ENCODE data around the gene VPS72.

VPS72 gene

GRCh38 chr1:151158326-151158725, 31.7 kb downstream of the VPS72 start (continued):
- no peak for TF ChIP-seq POU6F1 (CRISPR knock-in tag; IDR thresholded peaks at IDR 0.05; ENCODE audit: borderline replicate concordance, low read depth)
- no peak for TF ChIP-seq ESRRG (CRISPR knock-in tag; IDR thresholded peaks at IDR 0.05)

GRCh38 chr1:151157067-151157531, 32.9 kb downstream of the VPS72 start:
- TF ChIP-seq ZNF565 (CRISPR knock-in tag; conservative IDR thresholded peaks at IDR 0.05; ENCODE audit: low read depth) = no peak
- TF ChIP-seq ZNF8 (CRISPR knock-in tag; IDR thresholded peaks at IDR 0.05) = no peak
- no peak for TF ChIP-seq POU6F1 (CRISPR knock-in tag; IDR thresholded peaks at IDR 0.05; ENCODE audit: borderline replicate concordance, low read depth)
- TF ChIP-seq, protein P1, sequence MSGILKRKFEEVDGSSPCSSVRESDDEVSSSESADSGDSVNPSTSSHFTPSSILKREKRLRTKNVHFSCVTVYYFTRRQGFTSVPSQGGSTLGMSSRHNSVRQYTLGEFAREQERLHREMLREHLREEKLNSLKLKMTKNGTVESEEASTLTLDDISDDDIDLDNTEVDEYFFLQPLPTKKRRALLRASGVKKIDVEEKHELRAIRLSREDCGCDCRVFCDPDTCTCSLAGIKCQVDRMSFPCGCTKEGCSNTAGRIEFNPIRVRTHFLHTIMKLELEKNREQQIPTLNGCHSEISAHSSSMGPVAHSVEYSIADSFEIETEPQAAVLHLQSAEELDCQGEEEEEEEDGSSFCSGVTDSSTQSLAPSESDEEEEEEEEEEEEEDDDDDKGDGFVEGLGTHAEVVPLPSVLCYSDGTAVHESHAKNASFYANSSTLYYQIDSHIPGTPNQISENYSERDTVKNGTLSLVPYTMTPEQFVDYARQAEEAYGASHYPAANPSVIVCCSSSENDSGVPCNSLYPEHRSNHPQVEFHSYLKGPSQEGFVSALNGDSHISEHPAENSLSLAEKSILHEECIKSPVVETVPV (CRISPR knock-in tag; IDR thresholded peaks at IDR 0.05) = no peak
- TF ChIP-seq OSR1 (CRISPR knock-in tag; IDR thresholded peaks at IDR 0.05) = no peak
- TF ChIP-seq, protein P2, sequence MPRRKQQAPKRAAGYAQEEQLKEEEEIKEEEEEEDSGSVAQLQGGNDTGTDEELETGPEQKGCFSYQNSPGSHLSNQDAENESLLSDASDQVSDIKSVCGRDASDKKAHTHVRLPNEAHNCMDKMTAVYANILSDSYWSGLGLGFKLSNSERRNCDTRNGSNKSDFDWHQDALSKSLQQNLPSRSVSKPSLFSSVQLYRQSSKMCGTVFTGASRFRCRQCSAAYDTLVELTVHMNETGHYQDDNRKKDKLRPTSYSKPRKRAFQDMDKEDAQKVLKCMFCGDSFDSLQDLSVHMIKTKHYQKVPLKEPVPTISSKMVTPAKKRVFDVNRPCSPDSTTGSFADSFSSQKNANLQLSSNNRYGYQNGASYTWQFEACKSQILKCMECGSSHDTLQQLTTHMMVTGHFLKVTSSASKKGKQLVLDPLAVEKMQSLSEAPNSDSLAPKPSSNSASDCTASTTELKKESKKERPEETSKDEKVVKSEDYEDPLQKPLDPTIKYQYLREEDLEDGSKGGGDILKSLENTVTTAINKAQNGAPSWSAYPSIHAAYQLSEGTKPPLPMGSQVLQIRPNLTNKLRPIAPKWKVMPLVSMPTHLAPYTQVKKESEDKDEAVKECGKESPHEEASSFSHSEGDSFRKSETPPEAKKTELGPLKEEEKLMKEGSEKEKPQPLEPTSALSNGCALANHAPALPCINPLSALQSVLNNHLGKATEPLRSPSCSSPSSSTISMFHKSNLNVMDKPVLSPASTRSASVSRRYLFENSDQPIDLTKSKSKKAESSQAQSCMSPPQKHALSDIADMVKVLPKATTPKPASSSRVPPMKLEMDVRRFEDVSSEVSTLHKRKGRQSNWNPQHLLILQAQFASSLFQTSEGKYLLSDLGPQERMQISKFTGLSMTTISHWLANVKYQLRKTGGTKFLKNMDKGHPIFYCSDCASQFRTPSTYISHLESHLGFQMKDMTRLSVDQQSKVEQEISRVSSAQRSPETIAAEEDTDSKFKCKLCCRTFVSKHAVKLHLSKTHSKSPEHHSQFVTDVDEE (CRISPR knock-in tag; IDR thresholded peaks at IDR 0.05) = no peak
- TF ChIP-seq ZFP30 (CRISPR knock-in tag; IDR thresholded peaks at IDR 0.05) = no peak
- ATAC-seq = no peak

DNA sequence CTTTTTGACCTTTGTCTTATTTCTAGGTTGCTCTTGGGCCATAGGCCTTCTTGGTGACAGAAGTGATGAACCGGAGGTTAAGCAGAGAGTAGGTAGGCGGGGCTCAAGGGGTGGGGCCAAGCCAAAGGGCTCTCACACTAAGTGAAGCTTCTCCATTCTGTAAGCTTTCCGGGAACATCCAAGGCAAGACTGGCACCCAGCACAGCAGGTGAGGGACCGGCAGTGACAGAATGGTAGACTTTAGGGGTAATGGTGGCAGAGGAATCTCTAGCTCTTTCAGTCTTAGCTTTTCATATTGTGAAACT, 33.5 kb downstream of the VPS72 start, which contains the start of gene TNFAIP8L2:
Gene TNFAIP8L2 (plus strand): TSS at position 135 of the 305 bp plus-strand sequence. CDS start 2,049 bp downstream, outside the sequence.
- peak; percentile 70 for ATAC-seq
- TF ChIP-seq ARNTL (CRISPR knock-in tag; IDR thresholded peaks at IDR 0.05; ENCODE audit: borderline replicate concordance, low read depth) = no peak
- TF ChIP-seq ZFP30 (CRISPR knock-in tag; IDR thresholded peaks at IDR 0.05) = no peak
- TF ChIP-seq ZNF8 (CRISPR knock-in tag; IDR thresholded peaks at IDR 0.05) = no peak
- no peak for TF ChIP-seq CREB5 (CRISPR knock-in tag; IDR thresholded peaks at IDR 0.05; ENCODE audit: low read depth)
- no peak for TF ChIP-seq ZFP3 (CRISPR knock-in tag; IDR thresholded peaks at IDR 0.05)
- TF ChIP-seq TOX (CRISPR knock-in tag; IDR thresholded peaks at IDR 0.05; ENCODE audit: borderline replicate concordance) = no peak
- TF ChIP-seq, protein P2 (CRISPR knock-in tag; IDR thresholded peaks at IDR 0.05) = no peak
- no peak for TF ChIP-seq CSDC2 (CRISPR knock-in tag; IDR thresholded peaks at IDR 0.05)
- TF ChIP-seq, protein P3, sequence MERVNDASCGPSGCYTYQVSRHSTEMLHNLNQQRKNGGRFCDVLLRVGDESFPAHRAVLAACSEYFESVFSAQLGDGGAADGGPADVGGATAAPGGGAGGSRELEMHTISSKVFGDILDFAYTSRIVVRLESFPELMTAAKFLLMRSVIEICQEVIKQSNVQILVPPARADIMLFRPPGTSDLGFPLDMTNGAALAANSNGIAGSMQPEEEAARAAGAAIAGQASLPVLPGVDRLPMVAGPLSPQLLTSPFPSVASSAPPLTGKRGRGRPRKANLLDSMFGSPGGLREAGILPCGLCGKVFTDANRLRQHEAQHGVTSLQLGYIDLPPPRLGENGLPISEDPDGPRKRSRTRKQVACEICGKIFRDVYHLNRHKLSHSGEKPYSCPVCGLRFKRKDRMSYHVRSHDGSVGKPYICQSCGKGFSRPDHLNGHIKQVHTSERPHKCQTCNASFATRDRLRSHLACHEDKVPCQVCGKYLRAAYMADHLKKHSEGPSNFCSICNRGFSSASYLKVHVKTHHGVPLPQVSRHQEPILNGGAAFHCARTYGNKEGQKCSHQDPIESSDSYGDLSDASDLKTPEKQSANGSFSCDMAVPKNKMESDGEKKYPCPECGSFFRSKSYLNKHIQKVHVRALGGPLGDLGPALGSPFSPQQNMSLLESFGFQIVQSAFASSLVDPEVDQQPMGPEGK (CRISPR knock-in tag; IDR thresholded peaks at IDR 0.05; ENCODE audit: borderline replicate concordance) = no peak
- TF ChIP-seq GLIS3 (CRISPR knock-in tag; IDR thresholded peaks at IDR 0.05) = no peak
